NOMO-1 treated with dmso at 0.1 percent for 144 hours (cell line): ENCODE measurements around the gene EMILIN1.
"Not testable (repeated sequence)": the region's sequence is repeated elsewhere in the genome, so short reads cannot be mapped to it uniquely, and the experiment has no call there.

Experiments
- DNase-seq: peaks from one replicate; lab custom pipeline; 2025; ENCODE audit not compliant: unreplicated experiment; lab: John Stamatoyannopoulos, UW

EMILIN1 gene

GRCh38 chr2:27119330-27119670 is 40.9 kb downstream of the EMILIN1 start:
- DNase-seq: not testable (repeated sequence)

DNA sequence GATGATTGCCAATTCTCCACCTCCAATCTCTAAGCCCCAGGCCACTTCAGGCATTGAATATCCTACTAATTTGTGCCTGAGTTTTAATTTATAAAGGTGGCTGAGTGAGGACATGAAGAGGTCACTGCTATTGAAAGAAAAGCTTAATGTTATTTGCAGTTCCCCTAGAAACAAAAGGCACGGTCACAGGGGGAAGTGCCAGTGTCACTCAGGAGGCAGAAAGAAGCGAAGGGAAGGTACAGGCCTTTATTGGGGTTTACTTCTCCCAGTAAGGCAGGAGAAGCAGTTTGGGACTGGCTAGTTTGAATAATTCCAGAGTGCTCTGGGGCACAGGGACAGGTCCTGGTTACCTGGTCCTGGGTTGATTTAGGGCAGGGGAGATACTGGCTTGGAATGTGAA is 43.5 kb downstream of the EMILIN1 start:
- no peak for DNase-seq

DNA sequence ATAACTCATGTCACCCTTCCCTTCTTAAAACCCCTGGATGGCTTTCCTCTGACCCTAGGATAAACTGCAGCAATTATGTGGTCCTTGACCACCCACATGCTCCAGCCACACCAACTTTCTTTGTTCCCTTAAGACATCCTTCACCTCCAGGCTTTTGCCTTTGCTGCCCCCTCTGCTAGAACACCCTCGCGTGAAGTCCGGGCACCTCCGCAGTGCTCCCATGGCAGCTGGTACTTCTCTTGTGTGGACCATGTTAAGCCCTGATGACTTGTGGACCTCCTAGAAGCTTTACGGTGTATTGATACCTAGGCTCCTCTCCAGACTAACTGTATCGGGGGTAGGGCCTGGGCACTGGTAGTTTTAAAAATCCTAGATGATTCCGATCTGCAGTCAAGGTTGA is 44.4 kb downstream of the EMILIN1 start:
- DNase-seq: no peak

DNA sequence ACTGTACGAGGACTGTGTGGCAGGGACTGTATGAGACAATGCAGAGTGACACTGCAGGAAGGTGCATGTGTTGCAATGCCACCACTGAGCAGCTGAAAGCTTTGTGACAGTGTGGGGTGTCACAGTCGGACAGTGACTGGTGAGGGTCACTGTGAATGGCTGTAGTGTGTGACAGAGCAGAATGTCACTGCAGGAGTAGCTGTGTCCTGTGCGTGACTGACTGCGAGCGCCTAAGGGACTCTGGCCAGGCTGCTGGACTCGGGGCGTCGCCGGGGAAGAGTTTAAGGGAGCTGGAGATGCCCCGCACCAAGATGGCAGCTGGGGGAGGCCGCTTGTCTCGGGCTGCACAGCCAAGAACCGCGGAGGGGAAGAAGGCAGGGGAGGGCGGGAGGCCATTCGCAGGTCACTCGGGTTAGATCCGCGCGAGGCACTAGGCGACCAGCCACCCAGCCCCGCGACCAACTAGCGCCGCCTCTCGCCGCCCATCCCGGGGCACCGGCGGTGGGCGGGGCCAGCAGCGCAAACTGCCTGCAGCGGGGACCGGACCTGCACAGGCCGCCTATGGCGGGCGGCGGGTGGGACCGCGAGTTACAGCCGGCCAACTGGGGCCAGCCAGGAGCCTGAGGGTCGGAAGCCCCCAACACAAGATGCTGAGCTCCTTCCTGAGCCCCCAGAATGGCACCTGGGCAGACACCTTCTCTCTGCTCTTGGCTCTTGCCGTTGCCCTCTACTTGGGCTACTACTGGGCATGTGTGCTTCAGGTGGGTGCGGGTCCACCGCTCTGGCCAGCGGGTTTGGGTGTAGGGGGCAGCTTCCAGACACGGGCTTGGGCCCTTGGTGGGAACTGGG is 45.1 kb downstream of the EMILIN1 start, which contains the start of gene ABHD1:
Gene ABHD1 (plus strand): TSS at position 514 of the 849 bp plus-strand sequence. CDS start 134 bp downstream, at position 648.
- DNase-seq: peak; percentile 43

- no peak for DNase-seq
Observed at GRCh38 chr2:27125104-27125503, 46.7 kb downstream of the EMILIN1 start.

GRCh38 chr2:27126252-27126710 is 47.9 kb downstream of the EMILIN1 start:
- no peak for DNase-seq

- DNase-seq: no peak
Observed at GRCh38 chr2:27127883-27128667, 49.7 kb downstream of the EMILIN1 start.

DNA sequence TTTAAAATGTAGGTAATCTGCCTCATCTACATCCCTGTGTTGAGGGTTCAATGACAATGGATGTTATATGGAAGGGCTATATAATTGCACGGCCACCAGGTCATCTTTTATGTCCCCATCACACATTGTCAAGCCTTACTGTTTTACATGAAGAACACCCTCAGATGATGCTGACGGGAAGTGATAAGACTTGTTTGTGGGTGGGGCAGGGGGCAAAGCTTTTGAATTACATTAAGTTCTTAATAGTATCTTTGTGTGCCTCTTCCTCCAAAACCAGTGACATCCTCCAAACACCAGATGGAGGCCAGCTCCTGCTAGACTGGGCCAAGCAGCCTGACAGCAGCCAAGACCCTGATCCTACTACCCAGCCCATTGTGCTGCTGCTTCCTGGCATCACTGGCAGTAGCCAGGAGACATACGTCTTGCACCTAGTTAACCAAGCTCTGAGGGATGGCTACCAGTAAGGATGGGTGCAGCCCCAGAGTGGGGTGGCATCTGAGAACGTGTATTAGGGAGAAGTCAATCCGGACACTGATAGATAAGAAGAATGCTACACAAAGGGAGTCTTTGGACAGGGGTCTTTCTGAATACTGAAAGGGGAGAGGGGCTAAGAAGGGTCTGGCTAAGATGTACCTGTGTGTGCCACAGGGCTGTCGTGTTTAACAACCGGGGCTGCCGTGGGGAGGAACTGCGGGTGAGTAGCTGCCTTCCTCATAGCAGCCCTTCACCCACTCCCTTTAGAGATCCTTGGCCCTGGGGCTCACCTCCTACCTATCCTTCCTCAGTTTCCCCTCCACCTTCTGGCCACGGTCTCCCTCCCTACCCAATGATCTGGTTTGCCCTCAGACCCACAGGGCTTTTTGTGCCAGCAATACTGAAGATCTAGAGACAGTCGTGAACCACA is 50.5 kb downstream of the EMILIN1 start:
- DNase-seq: no peak

GRCh38 chr2:27130396-27130795 is 52.0 kb downstream of the EMILIN1 start:
- DNase-seq: no peak

GRCh38 chr2:27131429-27131828 is 53.0 kb downstream of the EMILIN1 start:
- no peak for DNase-seq

GRCh38 chr2:27133195-27133875 is 54.9 kb downstream of the EMILIN1 start:
- DNase-seq: no peak

- peak; percentile 92 for DNase-seq
Observed at GRCh38 chr2:27133905-27134780, 55.7 kb downstream of the EMILIN1 start, which contains the start of gene PREB. Gene PREB, minus strand, starts transcription at chr2:27134636. Its CDS starts 215 bp downstream, at chr2:27134421.

DNA sequence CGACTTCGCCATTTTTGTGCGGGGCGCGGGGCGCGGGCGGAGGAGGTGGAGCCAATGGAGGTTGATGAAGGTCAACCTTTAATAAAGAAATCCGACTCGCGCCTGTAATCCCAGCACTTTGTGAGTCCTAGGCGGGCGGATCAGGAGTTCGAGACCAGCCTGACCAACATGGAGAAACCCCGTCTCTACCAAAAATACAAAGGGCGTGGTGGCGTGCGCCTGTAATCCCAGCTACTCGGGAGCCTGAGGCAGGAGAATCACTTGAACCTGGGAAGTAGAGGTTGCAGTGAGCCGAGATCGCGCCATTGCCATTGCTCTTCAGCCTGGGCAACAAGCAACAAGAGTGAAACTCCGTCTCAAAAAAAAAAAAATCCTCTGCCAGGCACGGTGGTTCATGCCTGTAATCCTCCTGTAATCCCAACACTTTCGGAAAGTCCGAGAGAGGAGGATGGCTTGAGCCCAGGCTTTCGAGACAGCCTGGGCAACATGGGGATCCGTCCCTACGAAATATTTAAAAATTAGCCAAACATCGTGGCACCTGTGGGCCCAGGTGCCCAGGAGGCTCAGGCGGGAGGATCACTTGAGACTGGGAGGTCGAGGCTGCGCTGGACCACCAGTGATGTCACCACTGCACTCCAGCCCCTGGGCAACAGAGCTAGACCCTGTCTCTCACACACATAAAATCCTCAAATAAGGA is 56.5 kb downstream of the EMILIN1 start:
- DNase-seq: no peak

- DNase-seq: no peak
Observed at GRCh38 chr2:27135478-27135955, 57.1 kb downstream of the EMILIN1 start.
